Astrocyte (in vitro differentiated cells and primary cell): Measurements from ENCODE around the gene TBC1D12. TPM values are rescaled to one million over a fixed set of nuclear protein-coding genes. Genes with fewer than 3 reads are reported as not detected.
A peak's percentile ranks its signal among the peaks of the same experiment; 100 is the strongest.

Source experiments
- DNase-seq: peaks from one replicate; pipeline ENCODE4 v3.0.0-alpha.2; 2010; ENCODE audit warnings: low read depth
- FAIRE-seq: peaks from 2 replicates; lab custom pipeline; 2011; peaks lifted over from hg19 to GRCh38; lab: Jason Lieb, UNC
- H2AFZ ChIP-seq: 2 replicates; pipeline ENCODE4 v1.6.0; 2012; ENCODE audit warnings: low read depth, low read length, inconsistent platforms
- H3K27ac ChIP-seq: 2 replicates; pipeline ENCODE4 v1.5.1; 2011; ENCODE audit warnings: low read depth, low read length, inconsistent platforms
- H3K27me3 ChIP-seq: 2 replicates; pipeline ENCODE4 v1.6.0; 2011; ENCODE audit warnings: low read length, inconsistent platforms; ENCODE audit not compliant: insufficient read depth
- H3K36me3 ChIP-seq: 2 replicates; pipeline ENCODE4 v1.5.1; 2011; ENCODE audit warnings: low read length, inconsistent platforms; ENCODE audit not compliant: insufficient read depth
- H3K4me1 ChIP-seq: 2 replicates; pipeline ENCODE4 v1.5.1; 2011; ENCODE audit warnings: low read length, inconsistent platforms; ENCODE audit not compliant: insufficient read depth
- H3K4me2 ChIP-seq: 2 replicates; pipeline ENCODE4 v1.6.0; 2012; ENCODE audit warnings: low read length, inconsistent platforms
- H3K4me3 ChIP-seq: 2 replicates; pipeline ENCODE4 v1.5.1; 2011; ENCODE audit warnings: low read depth, mild to moderate bottlenecking, low read length, inconsistent platforms; ENCODE audit not compliant: insufficient read depth
- H3K79me2 ChIP-seq: 2 replicates; pipeline ENCODE4 v1.6.0; 2012; ENCODE audit warnings: mild to moderate bottlenecking, low read length, inconsistent platforms; ENCODE audit not compliant: insufficient read depth
- H3K9ac ChIP-seq: 2 replicates; pipeline ENCODE4 v1.6.0; 2012; ENCODE audit warnings: mild to moderate bottlenecking, low read length, inconsistent platforms
- H3K9me3 ChIP-seq: 2 replicates; pipeline ENCODE4 v1.5.1; 2012; ENCODE audit warnings: low read depth, mild to moderate bottlenecking, low read length, inconsistent platforms; ENCODE audit not compliant: insufficient read depth
- H4K20me1 ChIP-seq: 2 replicates; pipeline ENCODE4 v1.6.0; 2012; ENCODE audit warnings: low read length, inconsistent platforms; ENCODE audit not compliant: insufficient read depth
- H3K27ac Mint-ChIP-seq: one replicate; pipeline ENCODE4 v1.8.0; 2021; ENCODE audit warnings: mild to moderate bottlenecking, mixed read lengths; ENCODE audit not compliant: unreplicated experiment
- H3K27me3 Mint-ChIP-seq: one replicate; pipeline ENCODE4 v1.8.0; 2021; ENCODE audit warnings: low read depth, mixed read lengths; ENCODE audit not compliant: unreplicated experiment
- H3K36me3 Mint-ChIP-seq: one replicate; pipeline ENCODE4 v1.8.0; 2021; ENCODE audit warnings: low read depth, mixed read lengths; ENCODE audit not compliant: unreplicated experiment
- H3K4me1 Mint-ChIP-seq: one replicate; pipeline ENCODE4 v1.8.0; 2021; ENCODE audit warnings: low read depth, mixed read lengths; ENCODE audit not compliant: unreplicated experiment
- H3K4me3 Mint-ChIP-seq: one replicate; pipeline ENCODE4 v1.8.0; 2021; ENCODE audit warnings: mild to moderate bottlenecking, moderate library complexity, mixed read lengths; ENCODE audit not compliant: unreplicated experiment
- H3K9me3 Mint-ChIP-seq: one replicate; pipeline ENCODE4 v1.8.0; 2021; ENCODE audit warnings: mild to moderate bottlenecking, mixed read lengths; ENCODE audit not compliant: unreplicated experiment
- CTCF ChIP-seq: IDR thresholded peaks from 2 replicates; pipeline ENCODE4 v1.5.1; 2011; ENCODE audit warnings: low read depth, mild to moderate bottlenecking, inconsistent platforms, low read length, moderate library complexity; ENCODE audit not compliant: insufficient read depth
- EZH2 ChIP-seq: IDR thresholded peaks from 2 replicates; pipeline ENCODE4 v1.6.1; 2012; ENCODE audit warnings: mild to moderate bottlenecking, low read length, inconsistent platforms; ENCODE audit not compliant: insufficient read depth
- total RNA-seq: library from RNA; stranded (reverse); gene quantifications from 2 replicates; pipeline ENCODE4 v1.2.1, GENCODE V29; 2021

TBC1D12 gene
- total RNA-seq, 1 donor from 2014 or later: 7.6 TPM

- Histone ChIP-seq H3K4me3 (no peak overlapping the region), H3K36me3 (no peaks in the 10 kb centered on the region), H2AFZ (no peak overlapping the region), H3K27ac (no peak overlapping the region), H3K9me3 (no peaks in the 10 kb centered on the region), H3K4me1 (no peaks in the 10 kb centered on the region), H3K4me2 (no peak overlapping the region), H3K79me2 (no peaks in the 10 kb centered on the region), H3K27me3 (no peaks in the 10 kb centered on the region), H4K20me1 (peaks cover 22% of the 10 kb centered on the region), H3K9ac (no peak overlapping the region)
- H3K4me3 Mint-ChIP-seq: no peak overlapping the region
- H3K27me3 Mint-ChIP-seq: no peaks in the 10 kb centered on the region
- no peak for FAIRE-seq
- H3K27ac Mint-ChIP-seq: no peak overlapping the region
- peaks cover 2% of the 10 kb centered on the region for H3K36me3 Mint-ChIP-seq
- no peak for TF ChIP-seq CTCF
- no peak for TF ChIP-seq EZH2
- peaks cover 5% of the 10 kb centered on the region for H3K9me3 Mint-ChIP-seq
- H3K4me1 Mint-ChIP-seq: peaks cover 5% of the 10 kb centered on the region
- no peak for DNase-seq
Measured at GRCh38 chr10:94489107-94489506, 86.8 kb downstream of the TBC1D12 start.

- FAIRE-seq: no peak
- no peaks in the 10 kb centered on the region for H3K9me3 Mint-ChIP-seq
Measured at GRCh38 chr10:94489976-94490788, 87.8 kb downstream of the TBC1D12 start.

GRCh38 chr10:94490789-94491039 lies 88.4 kb downstream of the TBC1D12 start:
- Mint-ChIP-seq H3K27ac (no peak overlapping the region), H3K4me1 (peaks cover 5% of the 10 kb centered on the region), H3K27me3 (no peaks in the 10 kb centered on the region), H3K36me3 (no peaks in the 10 kb centered on the region), H3K9me3 (no peaks in the 10 kb centered on the region), H3K4me3 (no peak overlapping the region)
- no peaks in the 10 kb centered on the region for H3K36me3 ChIP-seq
- H3K27me3 ChIP-seq: no peaks in the 10 kb centered on the region
- peak; percentile 1 for DNase-seq
- no peaks in the 10 kb centered on the region for H3K79me2 ChIP-seq
- H3K4me3 ChIP-seq: no peak overlapping the region
- TF ChIP-seq EZH2: no peak
- no peak for TF ChIP-seq CTCF
- no peaks in the 10 kb centered on the region for H3K4me1 ChIP-seq
- FAIRE-seq: no peak
- peaks cover 22% of the 10 kb centered on the region for H4K20me1 ChIP-seq
- no peak overlapping the region for H2AFZ ChIP-seq
- H3K9ac ChIP-seq: no peak overlapping the region
- H3K4me2 ChIP-seq: no peak overlapping the region
- no peaks in the 10 kb centered on the region for H3K9me3 ChIP-seq
- H3K27ac ChIP-seq: no peak overlapping the region

More at GRCh38 chr10:94489976-94490788, 87.8 kb downstream of the TBC1D12 start:
- Histone ChIP-seq H3K4me3 (no peak overlapping the region), H3K9ac (no peak overlapping the region), H4K20me1 (peaks cover 22% of the 10 kb centered on the region), H3K9me3 (no peaks in the 10 kb centered on the region), H3K4me2 (no peak overlapping the region), H3K4me1 (no peaks in the 10 kb centered on the region), H2AFZ (no peak overlapping the region), H3K27ac (no peak overlapping the region), H3K27me3 (no peaks in the 10 kb centered on the region), H3K36me3 (no peaks in the 10 kb centered on the region), H3K79me2 (no peaks in the 10 kb centered on the region)
- no peak overlapping the region for H3K27ac Mint-ChIP-seq
- H3K4me1 Mint-ChIP-seq: peaks cover 5% of the 10 kb centered on the region
- no peak for DNase-seq
- no peaks in the 10 kb centered on the region for H3K27me3 Mint-ChIP-seq
- no peaks in the 10 kb centered on the region for H3K36me3 Mint-ChIP-seq
- no peak overlapping the region for H3K4me3 Mint-ChIP-seq
- no peak for TF ChIP-seq EZH2
